ENCODE measurements around the gene ACTG2.

The ACTG2 gene

DNA sequence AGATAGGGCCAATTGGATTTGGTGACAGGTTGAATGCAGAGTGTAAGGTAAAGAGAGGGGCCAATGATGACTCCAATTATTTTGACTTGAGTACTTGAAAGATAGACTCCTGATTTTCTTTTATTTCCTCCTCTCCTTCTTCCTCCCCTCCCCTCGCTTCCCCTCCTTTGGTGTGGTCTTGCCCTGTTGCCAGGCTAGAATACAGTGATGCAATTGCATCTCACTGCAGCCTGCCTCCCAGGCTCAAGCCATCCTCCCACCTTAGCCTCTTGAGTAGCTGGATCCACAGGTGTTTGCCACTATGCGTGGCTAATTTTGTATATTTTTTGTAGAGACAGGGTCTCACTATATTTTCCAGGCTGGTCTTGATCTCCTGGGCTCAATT lies 36.1 kb downstream of the ACTG2 start:
- no peak overlapping the region for H3K4me3 ChIP-seq (ENCODE audit: low read depth, low read length)
- TF ChIP-seq, protein P1, sequence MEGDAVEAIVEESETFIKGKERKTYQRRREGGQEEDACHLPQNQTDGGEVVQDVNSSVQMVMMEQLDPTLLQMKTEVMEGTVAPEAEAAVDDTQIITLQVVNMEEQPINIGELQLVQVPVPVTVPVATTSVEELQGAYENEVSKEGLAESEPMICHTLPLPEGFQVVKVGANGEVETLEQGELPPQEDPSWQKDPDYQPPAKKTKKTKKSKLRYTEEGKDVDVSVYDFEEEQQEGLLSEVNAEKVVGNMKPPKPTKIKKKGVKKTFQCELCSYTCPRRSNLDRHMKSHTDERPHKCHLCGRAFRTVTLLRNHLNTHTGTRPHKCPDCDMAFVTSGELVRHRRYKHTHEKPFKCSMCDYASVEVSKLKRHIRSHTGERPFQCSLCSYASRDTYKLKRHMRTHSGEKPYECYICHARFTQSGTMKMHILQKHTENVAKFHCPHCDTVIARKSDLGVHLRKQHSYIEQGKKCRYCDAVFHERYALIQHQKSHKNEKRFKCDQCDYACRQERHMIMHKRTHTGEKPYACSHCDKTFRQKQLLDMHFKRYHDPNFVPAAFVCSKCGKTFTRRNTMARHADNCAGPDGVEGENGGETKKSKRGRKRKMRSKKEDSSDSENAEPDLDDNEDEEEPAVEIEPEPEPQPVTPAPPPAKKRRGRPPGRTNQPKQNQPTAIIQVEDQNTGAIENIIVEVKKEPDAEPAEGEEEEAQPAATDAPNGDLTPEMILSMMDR (IDR thresholded peaks at IDR 0.05; ENCODE audit: borderline replicate concordance, insufficient read depth, low read depth, low read length) = no peak

DNA sequence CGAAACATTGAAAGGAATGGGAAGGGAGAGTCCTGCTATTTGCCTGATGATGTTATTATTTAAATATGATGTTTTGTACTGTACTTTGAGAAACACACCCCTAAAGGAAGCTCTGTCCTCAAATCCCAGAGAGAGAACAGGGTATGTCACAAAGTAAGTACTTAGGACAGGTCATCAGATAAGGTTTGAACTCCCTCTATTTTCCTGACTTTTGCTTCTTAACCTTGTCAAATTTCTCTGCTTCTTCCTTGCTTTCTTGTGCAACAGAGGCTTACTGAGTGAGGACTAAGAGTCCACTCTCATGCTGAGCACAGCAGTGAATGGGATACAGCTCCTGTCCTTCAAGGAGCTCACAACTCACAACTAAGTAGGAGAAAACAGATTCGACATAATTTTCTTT lies 37.6 kb downstream of the ACTG2 start:
- H3K4me3 ChIP-seq (ENCODE audit: low read depth, low read length) = no peak overlapping the region
- TF ChIP-seq, protein P1 (IDR thresholded peaks at IDR 0.05; ENCODE audit: borderline replicate concordance, insufficient read depth, low read depth, low read length) = no peak

DNA sequence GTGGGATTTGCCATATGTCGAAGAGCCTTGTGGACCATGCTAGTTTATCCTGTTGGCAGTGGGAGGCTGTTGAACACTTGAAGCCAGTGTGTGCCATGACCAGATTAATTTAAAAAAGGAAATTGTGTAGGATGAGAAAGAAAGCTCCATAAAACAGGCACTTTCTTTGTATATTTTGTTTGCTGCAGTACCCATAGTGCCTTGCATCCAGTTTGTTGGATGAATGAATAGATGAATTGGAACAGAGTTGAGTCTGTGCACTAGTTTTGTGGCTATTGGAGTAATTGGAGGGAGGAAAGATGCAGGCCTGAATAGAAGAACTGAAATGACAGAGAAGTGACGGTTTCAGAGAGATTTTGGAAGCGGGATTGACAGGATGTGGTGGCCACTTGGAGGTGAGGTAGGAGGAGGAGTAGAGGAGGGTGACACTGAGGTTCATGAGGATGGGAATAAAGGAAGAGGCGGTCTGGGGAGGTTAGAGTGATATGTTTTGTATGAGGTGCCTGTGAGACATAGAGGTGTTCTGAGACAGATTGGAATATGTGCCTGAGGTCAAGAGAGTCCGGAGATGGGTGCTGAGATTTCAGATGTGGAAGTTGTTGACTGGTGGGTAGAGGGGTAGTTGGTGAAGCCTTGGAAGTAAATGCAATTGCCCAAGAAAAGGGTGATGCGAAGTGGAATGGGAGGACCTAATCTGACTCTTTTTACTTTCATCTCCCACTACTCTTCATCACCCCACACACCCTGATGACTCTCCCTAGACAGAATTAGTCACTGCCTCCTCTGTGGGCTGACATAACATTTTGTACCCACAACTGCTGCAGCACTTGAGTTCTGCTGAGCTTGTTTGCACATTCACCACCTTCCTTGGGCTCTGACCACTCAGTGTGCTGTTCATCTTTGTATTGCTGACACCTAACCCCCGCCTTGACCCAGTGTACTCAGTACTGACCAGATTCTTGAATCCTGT lies 39.0 kb downstream of the ACTG2 start:
- H3K4me3 ChIP-seq (ENCODE audit: low read depth, low read length) = no peak overlapping the region
- TF ChIP-seq, protein P1 (IDR thresholded peaks at IDR 0.05; ENCODE audit: borderline replicate concordance, insufficient read depth, low read depth, low read length) = no peak

DNA sequence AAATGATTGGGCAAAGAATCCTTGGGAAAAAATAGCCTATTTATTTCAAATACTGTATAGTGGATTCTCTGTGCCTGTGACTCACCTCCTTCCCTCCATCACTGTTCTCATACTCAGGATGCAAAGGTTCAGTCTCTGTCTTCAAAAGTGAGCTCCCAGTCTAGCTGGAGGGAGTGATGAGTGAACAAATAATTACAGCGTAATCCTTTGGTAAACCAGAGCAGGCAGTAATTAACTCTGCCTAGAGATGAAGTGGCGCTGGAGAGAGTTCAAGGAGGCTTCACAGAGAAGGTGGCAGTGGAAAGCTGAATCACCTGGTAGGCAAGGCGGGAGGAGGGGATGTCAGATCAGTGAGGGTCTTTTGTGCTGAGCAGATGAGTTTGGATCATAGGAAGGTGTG lies 40.4 kb downstream of the ACTG2 start:
- H3K4me3 ChIP-seq (ENCODE audit: low read depth, low read length) = no peak overlapping the region
- TF ChIP-seq, protein P1 (IDR thresholded peaks at IDR 0.05; ENCODE audit: borderline replicate concordance, insufficient read depth, low read depth, low read length) = no peak

DNA sequence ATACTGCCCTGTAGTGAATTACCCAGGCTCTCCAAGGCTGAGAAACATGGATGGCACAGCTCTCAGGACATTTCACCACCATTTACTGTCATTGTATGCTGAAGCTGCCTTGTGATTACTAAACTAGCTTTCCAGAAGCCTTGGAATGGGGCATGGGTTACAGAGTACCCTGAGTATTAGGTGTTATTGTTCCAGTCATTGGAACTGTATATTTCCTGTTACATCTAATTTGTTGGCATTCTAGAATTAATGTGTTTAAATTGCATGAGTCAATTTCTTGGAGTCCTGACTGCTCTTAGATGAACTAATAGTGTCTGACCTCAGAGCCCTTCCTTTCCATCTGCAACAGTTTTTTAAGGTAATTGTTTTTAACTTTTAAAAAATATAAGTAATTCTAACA lies 42.8 kb downstream of the ACTG2 start:
- TF ChIP-seq, protein P1 (IDR thresholded peaks at IDR 0.05; ENCODE audit: borderline replicate concordance, insufficient read depth, low read depth, low read length) = no peak
- no peak overlapping the region for H3K4me3 ChIP-seq (ENCODE audit: low read depth, low read length)

DNA sequence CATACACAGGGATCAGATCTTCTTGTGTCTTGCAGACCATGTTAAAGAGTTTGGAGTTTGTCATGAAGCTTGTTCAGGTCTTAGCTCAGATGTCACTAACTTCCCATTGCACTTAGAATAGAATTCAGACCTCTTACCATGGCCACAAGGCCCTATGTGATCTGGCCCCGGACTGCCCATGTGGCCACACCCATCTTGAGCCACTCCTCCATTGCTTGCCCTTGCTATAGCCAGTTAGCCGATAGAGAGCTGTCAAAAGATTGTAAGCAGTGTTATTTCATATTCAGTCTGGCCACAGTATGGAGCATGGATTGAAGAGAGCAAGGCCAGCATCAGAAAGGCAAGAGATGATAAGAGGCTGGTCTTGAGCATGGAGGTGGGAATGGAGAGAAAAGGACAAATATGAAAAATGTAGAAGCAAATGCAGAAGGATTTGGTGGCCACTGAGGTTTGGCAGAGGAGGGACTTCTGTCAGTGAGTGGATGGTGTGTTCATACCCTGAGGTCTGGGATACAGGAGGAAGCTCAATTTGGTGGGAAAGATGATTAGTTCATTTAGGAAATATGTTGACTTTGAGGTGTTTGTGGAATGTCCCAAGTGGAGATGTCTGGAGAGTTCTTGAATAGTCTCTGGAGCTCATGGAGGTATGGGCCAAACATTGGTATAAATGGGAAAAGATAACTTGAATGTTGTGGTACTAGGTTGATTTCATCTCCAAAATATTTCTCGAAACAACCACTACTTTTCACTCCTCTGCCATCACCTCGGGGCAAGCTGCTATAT lies 44.5 kb downstream of the ACTG2 start:
- TF ChIP-seq, protein P1 (IDR thresholded peaks at IDR 0.05; ENCODE audit: borderline replicate concordance, insufficient read depth, low read depth, low read length) = no peak
- no peak overlapping the region for H3K4me3 ChIP-seq (ENCODE audit: low read depth, low read length)

All from GM12875 (cell line).